ENCODE results near the gene LRP1B.

LRP1B gene

DNA sequence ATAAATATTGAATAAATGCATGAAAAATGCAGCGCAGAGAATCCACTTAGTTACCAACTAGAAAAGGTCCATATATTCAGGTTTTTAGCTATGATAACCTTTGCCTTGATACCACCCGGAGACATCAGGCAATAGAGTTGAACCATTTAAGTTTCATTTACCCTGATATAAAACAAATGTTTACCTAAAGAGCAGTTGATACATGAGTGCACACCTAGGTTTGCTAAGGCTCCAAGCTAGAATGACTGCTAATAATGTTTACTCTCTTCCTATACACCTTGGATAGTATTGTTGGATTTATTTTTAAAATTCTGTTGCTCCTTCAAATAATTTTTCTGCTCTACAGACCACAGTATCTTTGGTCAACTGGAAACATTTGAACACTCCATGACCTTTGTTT lies 1463.6 kb downstream of the LRP1B start:
- no peak for TF ChIP-seq EZH2 (IDR thresholded peaks at IDR 0.05; ENCODE audit: borderline replicate concordance, low read length)
- TF ChIP-seq, protein P1, sequence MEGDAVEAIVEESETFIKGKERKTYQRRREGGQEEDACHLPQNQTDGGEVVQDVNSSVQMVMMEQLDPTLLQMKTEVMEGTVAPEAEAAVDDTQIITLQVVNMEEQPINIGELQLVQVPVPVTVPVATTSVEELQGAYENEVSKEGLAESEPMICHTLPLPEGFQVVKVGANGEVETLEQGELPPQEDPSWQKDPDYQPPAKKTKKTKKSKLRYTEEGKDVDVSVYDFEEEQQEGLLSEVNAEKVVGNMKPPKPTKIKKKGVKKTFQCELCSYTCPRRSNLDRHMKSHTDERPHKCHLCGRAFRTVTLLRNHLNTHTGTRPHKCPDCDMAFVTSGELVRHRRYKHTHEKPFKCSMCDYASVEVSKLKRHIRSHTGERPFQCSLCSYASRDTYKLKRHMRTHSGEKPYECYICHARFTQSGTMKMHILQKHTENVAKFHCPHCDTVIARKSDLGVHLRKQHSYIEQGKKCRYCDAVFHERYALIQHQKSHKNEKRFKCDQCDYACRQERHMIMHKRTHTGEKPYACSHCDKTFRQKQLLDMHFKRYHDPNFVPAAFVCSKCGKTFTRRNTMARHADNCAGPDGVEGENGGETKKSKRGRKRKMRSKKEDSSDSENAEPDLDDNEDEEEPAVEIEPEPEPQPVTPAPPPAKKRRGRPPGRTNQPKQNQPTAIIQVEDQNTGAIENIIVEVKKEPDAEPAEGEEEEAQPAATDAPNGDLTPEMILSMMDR (IDR thresholded peaks at IDR 0.05; ENCODE audit: low read length), result no peak
- Histone ChIP-seq H3K9ac (ENCODE audit: low read length) (no peak overlapping the region), H3K4me3 (ENCODE audit: low read depth, low read length, poor library complexity, severe bottlenecking) (no peak overlapping the region)

DNA sequence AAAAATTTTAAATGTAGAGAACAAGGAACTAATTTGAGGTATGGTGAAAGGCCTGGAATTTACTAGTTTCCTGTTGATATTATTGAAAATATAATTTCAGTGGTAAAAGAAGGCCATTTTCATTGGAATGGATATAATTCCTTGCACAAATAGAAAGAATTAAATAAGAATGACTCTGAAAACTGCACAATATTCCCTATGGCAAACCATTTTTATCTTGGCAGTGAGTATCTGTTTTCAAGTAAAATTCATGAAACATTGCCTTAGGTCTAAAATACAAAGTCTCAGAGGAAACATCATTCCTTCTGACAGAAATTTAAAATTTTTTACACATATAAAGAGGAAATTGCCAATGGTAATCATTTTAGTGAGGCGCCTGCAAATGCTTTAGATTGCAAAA lies 1468.3 kb downstream of the LRP1B start:
- H3K9me2 ChIP-seq (ENCODE audit: low read depth, low read length), result no peaks in the 10 kb centered on the region
- no peaks in the 10 kb centered on the region for H3K9me3 ChIP-seq (ENCODE audit: low read length)
- no peaks in the 10 kb centered on the region for H4K20me1 ChIP-seq (ENCODE audit: insufficient read depth, low read length)

More for the DNA sequence above, 1463.6 kb downstream of the LRP1B start:
- no peak overlapping the region for H3K4me2 ChIP-seq (ENCODE audit: low read length)
- no peaks in the 10 kb centered on the region for H4K20me1 ChIP-seq (ENCODE audit: insufficient read depth, low read length)
- H3K9me3 ChIP-seq (ENCODE audit: low read length), result no peaks in the 10 kb centered on the region
- no peaks in the 10 kb centered on the region for H3K9me2 ChIP-seq (ENCODE audit: low read depth, low read length)
- no peaks in the 10 kb centered on the region for H3K36me3 ChIP-seq (ENCODE audit: insufficient read depth, low read length)
- H3K27me3 ChIP-seq (ENCODE audit: insufficient read depth, low read length), result no peaks in the 10 kb centered on the region
- H2AFZ ChIP-seq (ENCODE audit: low read length), result no peak overlapping the region
- H3K79me2 ChIP-seq (ENCODE audit: insufficient read depth, low read length), result no peaks in the 10 kb centered on the region
- H3K27ac ChIP-seq (ENCODE audit: low read depth, low read length, poor library complexity, severe bottlenecking), result no peak overlapping the region
- no peaks in the 10 kb centered on the region for H3F3A ChIP-seq (ENCODE audit: insufficient read depth, low read length)
- H3K4me1 ChIP-seq (ENCODE audit: insufficient read depth, low read length, severe bottlenecking), result no peaks in the 10 kb centered on the region

DNA sequence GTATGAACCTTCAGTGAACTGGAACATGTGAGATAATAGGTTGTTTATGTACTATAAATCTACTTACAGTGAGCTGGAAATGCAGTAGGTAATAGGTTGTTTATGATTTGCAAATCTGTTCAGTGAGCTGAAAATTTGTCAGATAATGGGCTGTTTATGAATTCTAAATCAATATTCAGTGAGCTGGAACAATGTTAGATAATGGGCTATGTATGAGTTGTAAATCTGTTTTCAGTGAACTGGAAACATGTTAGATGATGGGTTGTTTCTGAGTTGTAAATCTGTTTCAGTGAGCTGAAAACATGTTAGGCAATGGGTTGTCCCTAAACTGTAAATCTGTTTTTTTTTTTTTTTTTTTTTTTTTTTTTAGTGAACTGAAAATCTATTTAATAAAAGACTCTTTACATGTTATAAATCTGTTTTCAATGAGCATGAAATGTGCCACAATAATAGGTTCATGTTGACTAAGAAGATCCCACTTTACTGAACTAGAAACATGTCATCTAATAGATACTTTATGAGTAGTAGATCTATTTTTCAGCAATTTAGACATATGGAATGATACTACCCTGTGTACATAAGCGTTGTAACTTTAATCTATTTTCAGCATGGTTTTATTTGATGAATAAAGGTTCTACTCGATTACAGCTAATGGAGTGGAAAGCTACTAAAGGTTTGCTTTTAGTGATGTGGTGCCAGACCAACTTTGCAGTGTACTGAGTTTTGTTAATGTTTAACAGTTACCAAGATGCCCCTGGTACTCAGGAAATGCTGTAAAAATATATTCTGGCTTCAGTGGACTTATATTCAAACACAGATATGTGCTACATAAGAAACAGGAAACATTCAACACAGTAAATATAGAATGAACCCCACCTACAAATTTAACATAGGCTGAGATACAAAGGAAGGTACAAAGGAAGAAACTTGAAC lies 1471.8 kb downstream of the LRP1B start:
- no peak overlapping the region for H2AFZ ChIP-seq (ENCODE audit: low read length)
- no peaks in the 10 kb centered on the region for H3K9me2 ChIP-seq (ENCODE audit: low read depth, low read length)
- H3K4me1 ChIP-seq (ENCODE audit: insufficient read depth, low read length, severe bottlenecking), result no peaks in the 10 kb centered on the region
- no peak overlapping the region for H3K9ac ChIP-seq (ENCODE audit: low read length)
- H3K79me2 ChIP-seq (ENCODE audit: insufficient read depth, low read length), result no peaks in the 10 kb centered on the region
- H3F3A ChIP-seq (ENCODE audit: insufficient read depth, low read length), result no peaks in the 10 kb centered on the region
- no peaks in the 10 kb centered on the region for H3K9me3 ChIP-seq (ENCODE audit: low read length)
- H3K36me3 ChIP-seq (ENCODE audit: insufficient read depth, low read length), result no peaks in the 10 kb centered on the region
- no peak overlapping the region for H3K4me2 ChIP-seq (ENCODE audit: low read length)
- no peaks in the 10 kb centered on the region for H3K27me3 ChIP-seq (ENCODE audit: insufficient read depth, low read length)
- TF ChIP-seq, protein P1 (IDR thresholded peaks at IDR 0.05; ENCODE audit: low read length), result no peak
- TF ChIP-seq EZH2 (IDR thresholded peaks at IDR 0.05; ENCODE audit: borderline replicate concordance, low read length), result no peak
- H4K20me1 ChIP-seq (ENCODE audit: insufficient read depth, low read length), result no peaks in the 10 kb centered on the region
- no peak overlapping the region for H3K4me3 ChIP-seq (ENCODE audit: low read depth, low read length, poor library complexity, severe bottlenecking)
- no peak overlapping the region for H3K27ac ChIP-seq (ENCODE audit: low read depth, low read length, poor library complexity, severe bottlenecking)

More for the DNA sequence above, 1468.3 kb downstream of the LRP1B start:
- Histone ChIP-seq H3F3A (ENCODE audit: insufficient read depth, low read length) (no peaks in the 10 kb centered on the region), H3K4me1 (ENCODE audit: insufficient read depth, low read length, severe bottlenecking) (no peaks in the 10 kb centered on the region), H3K27me3 (ENCODE audit: insufficient read depth, low read length) (no peaks in the 10 kb centered on the region), H3K4me3 (ENCODE audit: low read depth, low read length, poor library complexity, severe bottlenecking) (no peak overlapping the region), H3K79me2 (ENCODE audit: insufficient read depth, low read length) (no peaks in the 10 kb centered on the region), H3K9ac (ENCODE audit: low read length) (no peak overlapping the region), H2AFZ (ENCODE audit: low read length) (no peak overlapping the region), H3K4me2 (ENCODE audit: low read length) (no peak overlapping the region), H3K27ac (ENCODE audit: low read depth, low read length, poor library complexity, severe bottlenecking) (no peak overlapping the region), H3K36me3 (ENCODE audit: insufficient read depth, low read length) (no peaks in the 10 kb centered on the region)
- TF ChIP-seq, protein P1 (IDR thresholded peaks at IDR 0.05; ENCODE audit: low read length), result no peak
- TF ChIP-seq EZH2 (IDR thresholded peaks at IDR 0.05; ENCODE audit: borderline replicate concordance, low read length), result no peak
